HL-60/S4 treated with phorbol 12-myristate 13-acetate at 8.2 ng/mL for 4 days and 3 days (cell line): ENCODE measurements around the gene DMRT1.

Experiments used
- in situ Hi-C: fragments of 300-500 bp; cut with MboI; formaldehyde crosslinking; loops from 2 replicates; pipeline ENCODE4 v1.15.0; 2022; ENCODE audit warnings: low sequenced_read_pairs

The DMRT1 gene

DNA sequence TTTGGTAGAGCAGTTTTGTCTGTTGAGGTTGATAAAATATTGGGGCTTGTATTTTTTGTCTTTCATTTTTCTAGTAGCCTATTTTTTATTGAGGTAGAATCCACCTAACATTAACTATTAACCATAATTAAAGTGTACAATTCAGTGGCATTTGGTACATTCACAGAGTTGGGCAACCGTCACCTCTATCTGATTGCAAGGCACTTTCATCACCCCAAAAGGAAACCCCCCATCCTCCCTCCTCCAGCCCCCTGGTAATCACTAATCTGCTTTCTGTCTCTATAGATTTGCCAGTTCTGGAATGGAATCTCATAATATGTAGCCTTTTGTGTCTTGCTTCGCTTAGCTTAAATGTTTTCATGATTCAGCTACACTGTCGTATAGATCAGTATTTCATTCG, 79.4 kb downstream of the DMRT1 start:
- in situ Hi-C loops: no loop called here

- in situ Hi-C loops: no loop called here
Measured at GRCh38 chr9:922171-922570, 80.7 kb downstream of the DMRT1 start.

DNA sequence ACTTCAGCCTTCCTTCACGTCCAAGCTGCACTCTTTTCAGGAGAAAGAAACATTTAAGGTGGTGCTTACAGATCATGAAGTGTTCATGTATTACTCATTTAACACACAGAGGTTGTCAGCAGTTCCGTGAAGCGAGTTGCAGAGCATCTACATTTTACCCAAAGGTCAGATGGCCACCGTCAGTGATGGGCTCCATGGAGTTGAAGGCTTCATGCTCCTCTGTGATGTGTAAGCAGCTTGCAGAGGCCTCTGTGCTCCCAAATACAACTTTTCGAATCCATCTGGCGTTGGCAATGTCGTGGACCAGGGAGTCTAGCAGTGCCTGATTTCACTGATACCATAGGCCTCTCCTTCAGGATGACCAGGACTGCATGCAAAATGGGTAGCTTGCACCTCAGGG, 81.2 kb downstream of the DMRT1 start:
- in situ Hi-C loops: no loop called here

DNA sequence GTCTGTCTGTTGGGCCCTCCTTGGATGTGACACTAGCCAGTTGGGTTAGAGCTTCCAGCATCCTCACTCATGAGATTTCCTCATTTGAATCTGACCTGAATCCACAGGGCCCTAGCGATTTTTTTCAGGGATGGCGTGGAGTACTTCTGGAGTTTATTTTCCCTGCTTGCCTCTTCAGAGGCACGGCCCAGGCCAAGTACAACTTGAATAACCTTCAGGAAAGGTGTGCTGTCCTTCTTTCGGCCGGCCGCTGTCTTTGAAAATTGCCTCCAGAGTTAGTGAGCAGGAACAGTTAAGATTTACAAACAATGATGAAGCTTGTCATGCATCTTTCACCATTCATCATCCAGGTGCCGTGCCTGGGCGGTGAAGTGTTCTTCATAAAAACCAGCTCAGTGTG, 85.5 kb downstream of the DMRT1 start:
- in situ Hi-C loops: no loop called here

- in situ Hi-C loops: no loop called here
Measured at GRCh38 chr9:928363-929042, 87.0 kb downstream of the DMRT1 start.

DNA sequence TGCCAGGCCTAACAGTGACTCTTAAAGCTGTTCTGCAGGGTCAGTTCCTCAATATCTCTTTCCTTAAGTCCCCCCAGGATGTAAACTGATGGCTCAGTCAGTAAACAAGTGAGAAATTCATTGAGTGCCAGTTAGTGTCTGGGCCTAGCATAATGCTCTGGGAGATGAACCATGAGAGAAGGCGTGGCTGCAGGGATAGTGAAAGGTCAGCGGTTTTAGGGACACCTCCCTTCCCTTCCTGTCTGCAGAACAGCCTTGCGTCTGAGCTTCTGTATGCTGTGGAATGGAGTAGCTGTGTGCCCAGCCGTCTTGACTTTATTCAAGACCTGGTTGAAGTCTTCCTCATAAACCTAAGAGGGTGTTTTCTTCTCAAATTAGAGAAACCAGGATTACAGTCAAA, 88.2 kb downstream of the DMRT1 start:
- in situ Hi-C loops: no loop called here

DNA sequence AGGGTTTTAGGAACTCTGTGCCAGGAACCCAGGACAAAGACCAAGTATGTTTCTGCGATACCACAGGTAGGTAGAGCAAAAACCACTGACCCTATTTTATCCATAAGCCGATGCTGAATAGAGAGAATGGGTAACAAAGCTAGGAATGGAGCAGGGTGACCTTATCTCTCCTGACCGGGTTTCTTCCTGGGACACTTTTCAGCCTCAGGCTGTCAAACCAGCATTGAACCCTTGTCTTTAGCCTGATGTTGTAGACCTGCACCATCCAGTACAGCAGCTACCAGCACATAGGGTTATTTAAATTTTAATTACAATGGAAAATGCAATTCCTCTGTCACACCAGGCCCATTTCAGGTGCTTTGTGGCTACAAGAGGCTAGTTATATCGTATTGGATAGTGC, 91.9 kb downstream of the DMRT1 start:
- in situ Hi-C loops: no loop called here

DNA sequence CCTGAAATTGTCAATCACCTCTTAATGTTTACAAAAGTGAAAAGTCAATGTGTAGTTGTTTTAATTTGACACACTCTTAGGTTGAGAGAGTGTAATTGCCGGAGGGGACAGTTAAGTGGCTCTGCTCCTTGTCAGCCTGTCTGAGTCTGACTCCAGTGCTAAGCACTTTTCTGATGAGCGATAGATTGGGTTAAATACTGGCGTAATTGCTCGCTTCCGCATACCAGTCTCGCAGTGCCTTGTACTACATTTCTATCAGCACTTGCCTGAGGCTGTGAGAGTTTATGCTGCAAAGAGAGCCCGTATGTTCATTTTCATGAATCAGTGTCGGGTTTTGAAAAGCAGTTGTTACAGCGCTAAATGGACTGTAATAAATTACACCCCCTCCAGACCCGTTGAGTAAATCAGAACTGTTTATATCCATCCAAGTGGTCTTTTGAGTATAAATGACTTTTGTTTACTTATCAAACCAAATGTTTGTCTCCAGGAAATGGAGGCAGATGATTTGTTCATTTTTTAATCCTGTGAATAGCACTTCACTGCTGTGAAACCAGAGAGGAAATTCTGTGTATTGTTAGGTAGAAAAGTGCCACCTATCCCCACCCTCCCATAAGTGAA, 94.0 kb downstream of the DMRT1 start:
- in situ Hi-C loops: no loop called here

DNA sequence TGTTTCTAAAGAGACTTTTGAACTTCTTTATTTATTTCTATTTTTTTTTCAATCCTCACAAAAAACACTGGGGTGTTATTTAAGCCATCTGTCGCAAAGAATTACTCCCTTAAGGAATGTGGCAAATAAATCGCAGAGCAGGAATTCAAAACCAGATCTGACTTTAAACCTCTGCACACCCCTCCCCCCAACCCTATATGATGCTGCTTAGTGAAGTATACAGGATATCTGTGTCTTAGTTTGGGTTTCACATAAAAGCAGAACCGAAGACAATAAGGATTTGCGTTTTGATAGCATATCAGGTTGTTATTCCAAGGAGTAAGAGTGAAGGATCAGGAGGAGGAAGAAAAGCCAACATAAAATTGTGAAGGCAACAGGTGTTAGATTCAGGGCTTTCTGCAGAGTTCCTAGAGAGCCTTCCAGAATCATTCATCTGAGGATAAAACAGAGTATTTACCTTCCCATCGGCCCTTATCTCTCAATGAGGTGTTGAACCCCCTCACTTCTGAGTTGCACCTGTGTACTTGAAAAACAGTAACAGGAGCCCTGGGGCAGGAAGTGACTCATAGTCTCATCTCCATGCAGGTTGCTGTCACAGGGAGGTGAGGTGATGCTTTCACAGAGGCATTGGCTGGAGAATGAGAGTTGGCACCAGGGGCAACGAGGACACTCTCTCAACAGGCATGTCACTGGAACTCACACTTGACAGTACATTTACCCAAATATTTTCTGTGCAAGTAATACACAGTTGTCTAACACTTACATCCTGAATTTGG, 101.5 kb downstream of the DMRT1 start:
- in situ Hi-C loops: no loop called here

DNA sequence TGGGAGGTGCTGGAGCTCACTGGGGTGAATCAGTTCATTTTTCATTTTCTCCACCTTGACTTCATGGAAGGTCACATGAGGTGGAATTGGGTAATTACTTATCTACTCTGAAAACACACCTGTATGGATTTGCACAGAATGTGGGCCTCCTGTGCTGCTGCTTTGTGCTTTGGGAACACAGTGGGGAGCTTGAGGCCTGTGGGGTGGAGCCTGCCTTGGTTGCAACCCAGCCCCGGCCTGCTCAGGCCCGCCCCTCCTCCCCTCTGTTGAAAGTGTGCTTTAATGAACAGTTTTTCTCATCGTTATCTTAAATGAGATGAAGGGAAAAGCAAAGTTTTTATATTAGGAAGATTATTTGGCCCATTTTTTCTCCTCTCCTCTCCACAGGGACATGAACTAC, 106.5 kb downstream of the DMRT1 start:
- in situ Hi-C loops: no loop called here

GRCh38 chr9:948497-948896, 107.0 kb downstream of the DMRT1 start:
- in situ Hi-C loops: no loop called here

- in situ Hi-C loops: no loop called here
Measured at GRCh38 chr9:950139-950538, 108.6 kb downstream of the DMRT1 start.

GRCh38 chr9:952546-952945, 111.0 kb downstream of the DMRT1 start:
- in situ Hi-C loops: no loop called here

GRCh38 chr9:959105-959504, 117.6 kb downstream of the DMRT1 start:
- in situ Hi-C loops: no loop called here

DNA sequence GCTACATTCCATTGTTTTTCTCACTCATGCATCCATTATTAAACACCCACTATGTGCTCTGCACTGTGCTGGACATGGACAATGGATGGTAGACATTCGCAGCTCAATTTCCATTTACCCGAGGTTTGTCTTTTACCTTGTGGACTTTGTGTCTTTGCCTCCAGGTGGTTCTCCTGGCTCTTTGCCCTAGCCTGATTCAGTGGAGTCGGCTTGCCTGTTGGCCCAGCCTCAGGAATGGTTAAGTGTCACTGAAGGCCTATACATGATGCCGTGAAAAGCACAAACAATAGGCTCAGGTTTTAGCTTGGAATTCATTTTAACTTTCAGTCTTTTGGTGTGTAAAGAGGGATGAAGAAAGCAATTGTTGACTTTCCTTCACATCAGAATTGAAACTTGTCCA, 118.4 kb downstream of the DMRT1 start:
- in situ Hi-C loops: no loop called here

- in situ Hi-C loops: no loop called here
Measured at GRCh38 chr9:962023-962422, 120.5 kb downstream of the DMRT1 start.

DNA sequence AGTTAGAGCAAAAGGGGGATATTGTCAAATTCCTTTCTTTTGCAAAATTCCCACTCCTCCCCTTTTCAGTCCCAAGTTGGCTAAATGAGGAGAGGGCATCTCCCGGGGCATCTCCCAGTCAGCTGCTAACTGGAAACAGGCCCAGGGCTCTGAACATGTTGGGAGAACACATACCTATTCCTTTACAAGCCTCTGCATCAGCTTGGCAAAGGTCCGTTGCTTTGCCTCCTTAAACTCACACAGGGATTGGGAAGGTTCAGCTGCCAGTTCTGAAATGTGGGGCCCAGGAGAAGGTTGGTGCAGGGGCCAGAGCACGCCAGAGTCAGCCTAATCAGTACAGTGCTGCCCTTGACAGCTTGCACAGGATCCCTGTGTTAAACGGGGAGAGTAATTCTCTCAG, 124.0 kb downstream of the DMRT1 start:
- in situ Hi-C loops: no loop called here

GRCh38 chr9:966870-967269, 125.4 kb downstream of the DMRT1 start:
- in situ Hi-C loops: no loop called here

GRCh38 chr9:967436-967835, 125.9 kb downstream of the DMRT1 start:
- in situ Hi-C loops: no loop called here

DNA sequence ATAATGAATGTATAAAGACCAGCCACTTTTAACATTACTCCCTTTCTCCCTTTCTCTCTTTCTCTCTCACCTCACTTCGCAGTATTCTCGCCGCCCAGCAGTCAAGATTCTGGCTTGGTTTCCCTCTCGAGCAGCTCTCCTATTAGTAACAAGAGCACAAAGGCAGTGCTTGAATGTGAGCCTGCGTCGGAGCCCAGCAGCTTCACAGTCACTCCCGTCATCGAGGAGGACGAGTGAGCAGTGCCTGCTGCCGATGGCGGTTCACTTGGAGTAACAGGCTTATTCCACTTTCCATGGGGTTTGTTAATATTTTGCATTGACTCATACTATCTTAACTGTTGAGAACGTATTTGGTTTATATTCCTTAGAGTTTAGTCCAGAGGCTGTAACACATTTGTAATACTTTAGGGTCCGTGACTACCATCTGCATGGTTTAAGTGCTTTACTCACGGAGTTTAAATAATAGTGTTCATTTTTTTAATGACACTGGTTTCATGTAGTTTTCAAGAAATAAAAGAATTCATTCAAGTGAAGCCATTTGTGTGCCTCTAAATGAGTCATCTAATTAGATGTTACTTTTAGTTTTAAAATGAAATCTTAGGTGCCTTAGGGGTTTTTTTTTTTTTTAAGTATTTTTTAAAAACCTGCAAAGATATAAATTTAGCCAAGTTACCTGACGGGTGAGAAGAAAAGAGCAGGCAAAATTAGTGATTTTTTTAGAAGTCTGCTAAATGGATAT, 126.6 kb downstream of the DMRT1 start:
- in situ Hi-C loops: no loop called here

- in situ Hi-C loops: no loop called here
Measured at GRCh38 chr9:969310-970150, 128.0 kb downstream of the DMRT1 start.
